NCI-H1694 (cell line): ENCODE data around the gene RSPO3.

ENCODE experiments used
- DNase-seq: peaks from one replicate; lab custom pipeline; 2025; lab: John Stamatoyannopoulos, UW

RSPO3 gene

GRCh38 chr6:127114214-127114760, 4.2 kb upstream of the RSPO3 start:
- no peak for DNase-seq

GRCh38 chr6:127115084-127115655, 3.3 kb upstream of the RSPO3 start:
- no peak for DNase-seq

DNA sequence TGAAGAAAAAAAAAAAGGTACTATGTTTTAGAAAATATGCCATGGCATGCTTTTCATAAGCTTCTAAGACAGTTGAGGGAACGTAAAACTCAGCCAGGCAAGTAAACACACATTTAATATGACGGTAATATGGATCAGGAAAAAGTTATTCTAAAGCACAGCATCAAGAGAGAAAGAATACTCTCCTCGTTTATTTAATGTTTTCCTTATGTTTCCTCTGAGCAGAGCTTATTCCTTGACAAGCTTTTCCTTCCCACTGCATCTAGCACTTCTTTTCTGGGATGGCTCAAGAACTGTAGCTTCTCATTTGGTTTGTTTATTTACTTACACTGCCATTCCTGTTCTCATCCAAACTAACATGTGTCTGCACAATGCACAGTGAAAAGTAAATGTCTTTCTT, 2.7 kb upstream of the RSPO3 start:
- no peak for DNase-seq

DNA sequence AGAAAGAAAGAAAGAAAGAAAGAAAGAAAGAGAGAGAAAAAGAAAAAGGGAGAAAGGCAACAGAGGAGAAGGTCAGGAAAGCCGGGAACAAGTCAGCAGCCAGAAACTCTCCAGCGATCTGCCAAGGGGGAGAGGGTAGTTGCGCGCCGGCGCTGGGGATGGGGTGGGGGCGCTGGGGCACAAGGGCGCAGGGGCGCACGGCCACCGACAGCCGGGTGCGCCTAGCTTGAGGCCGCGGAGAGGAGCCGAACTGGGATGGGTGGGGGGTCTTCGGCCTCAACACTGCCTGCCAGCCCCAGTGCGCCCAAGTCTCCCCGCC, 533 bp upstream of the RSPO3 start:
- no peak for DNase-seq

DNA sequence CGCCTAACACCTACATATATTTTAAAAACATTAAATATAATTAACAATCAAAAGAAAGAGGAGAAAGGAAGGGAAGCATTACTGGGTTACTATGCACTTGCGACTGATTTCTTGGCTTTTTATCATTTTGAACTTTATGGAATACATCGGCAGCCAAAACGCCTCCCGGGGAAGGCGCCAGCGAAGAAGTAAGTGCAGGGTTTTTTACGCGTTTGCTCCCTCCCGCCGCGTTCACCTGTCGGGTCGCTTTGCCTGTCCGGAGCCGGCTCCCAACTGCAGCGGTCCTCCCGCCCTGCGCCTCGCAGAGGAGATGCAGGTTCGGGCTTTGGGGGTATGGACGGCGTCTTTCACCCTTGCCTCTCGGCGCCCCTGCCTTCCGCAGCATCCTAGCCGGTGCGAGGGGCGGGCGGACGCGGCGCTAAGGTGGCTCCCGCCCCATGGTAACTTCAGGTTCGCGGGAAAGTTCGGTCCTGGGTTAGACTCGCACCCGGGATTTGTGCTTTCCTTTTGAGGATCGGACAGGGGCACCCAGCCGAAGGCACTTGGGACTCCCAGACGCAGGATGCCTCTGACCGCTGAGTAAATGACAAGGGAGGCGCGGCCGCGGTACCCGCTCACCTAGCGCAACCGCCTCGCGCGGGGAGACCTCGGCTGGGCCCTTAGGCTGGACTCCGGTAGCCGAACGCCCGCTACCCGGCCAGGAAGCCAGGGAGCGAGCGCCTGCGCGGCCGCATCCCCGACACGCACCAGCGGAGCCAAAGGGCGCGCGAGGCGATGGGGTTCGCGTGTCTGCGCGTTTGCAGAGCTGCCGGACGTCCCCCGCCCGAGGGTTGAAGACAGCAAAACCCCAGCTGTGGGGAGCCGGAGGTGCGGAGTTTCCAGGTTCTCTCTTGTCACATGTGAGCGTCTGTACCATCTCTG, 891 bp downstream of the RSPO3 start:
- DNase-seq, result no peak

GRCh38 chr6:127120023-127120786, 1.7 kb downstream of the RSPO3 start:
- no peak for DNase-seq

DNA sequence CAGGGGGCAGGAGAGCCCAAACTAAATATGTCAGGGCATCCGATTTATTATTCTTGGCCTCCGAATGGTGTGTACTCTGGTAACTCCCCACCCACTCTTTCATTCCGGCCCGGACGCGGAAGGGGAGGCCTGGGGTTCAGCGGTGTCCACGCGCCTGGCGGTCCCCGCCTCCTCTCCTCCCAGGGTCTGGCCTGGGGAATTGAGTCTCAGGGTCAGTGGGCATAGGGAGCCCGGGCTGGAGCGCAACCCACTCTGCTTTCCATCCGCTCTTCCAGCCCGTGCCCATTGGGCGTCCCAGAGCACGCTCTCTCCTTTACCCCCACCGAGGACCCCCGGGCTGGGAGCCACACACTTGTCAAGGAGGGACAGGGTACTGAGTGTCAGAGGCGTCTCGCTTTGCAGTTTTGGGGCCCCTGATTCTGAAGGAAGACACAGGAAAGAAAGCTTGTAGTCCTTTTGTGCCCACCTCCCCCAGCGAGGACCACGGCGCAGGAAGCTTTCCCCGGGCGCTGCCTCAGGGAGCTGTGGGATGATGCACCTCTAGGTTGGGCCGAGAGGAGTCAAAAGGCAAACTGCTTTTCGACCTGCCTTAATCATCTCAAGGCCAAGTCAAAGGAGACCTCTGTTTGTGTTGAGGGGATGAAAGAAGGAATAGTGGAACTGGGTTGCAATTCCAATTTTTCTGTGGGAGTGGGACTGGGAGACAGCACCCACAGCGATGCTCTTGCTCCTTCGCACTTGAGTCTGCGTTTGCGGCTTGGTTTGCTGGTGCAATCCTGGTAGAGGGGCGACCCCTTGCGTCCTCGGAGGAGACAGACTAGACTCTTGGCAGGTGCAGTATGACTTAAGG, 2.5 kb downstream of the RSPO3 start:
- peak; percentile 29 for DNase-seq

GRCh38 chr6:127121637-127121960, 3.1 kb downstream of the RSPO3 start:
- no peak for DNase-seq

GRCh38 chr6:127124172-127124571, 5.7 kb downstream of the RSPO3 start:
- no peak for DNase-seq

DNA sequence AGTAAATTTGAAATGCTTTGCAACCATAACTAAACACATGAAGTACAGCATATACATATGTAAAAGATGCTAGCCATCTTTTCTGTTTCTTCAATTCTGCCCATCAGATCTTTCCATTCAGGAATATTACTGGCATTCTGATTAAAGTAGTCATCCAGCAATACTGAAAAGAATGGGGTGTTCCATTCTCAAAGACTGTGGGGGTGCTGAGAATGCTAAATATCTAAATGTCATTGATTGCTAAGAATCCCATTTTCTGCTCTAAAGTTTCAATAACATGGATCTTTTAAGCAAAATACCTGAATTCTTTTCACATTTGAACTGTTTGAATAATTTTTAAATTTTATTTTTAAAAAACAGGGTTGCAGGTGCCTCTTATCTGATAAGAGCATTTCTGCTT, 6.2 kb downstream of the RSPO3 start:
- DNase-seq, result no peak

GRCh38 chr6:127128066-127128465, 9.6 kb downstream of the RSPO3 start:
- DNase-seq, result no peak

DNA sequence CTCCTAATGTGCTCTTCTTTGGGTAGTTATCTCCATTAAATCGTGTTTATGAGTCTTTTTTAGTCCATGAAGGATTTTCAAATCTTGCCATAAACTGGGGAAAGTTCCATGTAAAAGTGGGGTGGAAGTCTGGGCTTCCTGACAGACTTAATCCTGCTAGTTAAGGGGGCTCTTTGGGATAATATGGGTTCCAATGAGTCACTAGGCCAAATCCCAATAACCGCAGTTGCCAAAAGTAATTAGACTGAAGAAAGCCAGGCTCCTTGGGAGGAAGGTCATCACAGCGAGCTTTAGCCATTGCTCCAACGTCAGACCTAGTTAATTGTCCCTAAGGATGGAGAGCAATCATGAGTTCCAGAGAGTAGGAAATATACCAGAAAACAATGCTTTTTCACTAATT, 10.8 kb downstream of the RSPO3 start:
- no peak for DNase-seq

DNA sequence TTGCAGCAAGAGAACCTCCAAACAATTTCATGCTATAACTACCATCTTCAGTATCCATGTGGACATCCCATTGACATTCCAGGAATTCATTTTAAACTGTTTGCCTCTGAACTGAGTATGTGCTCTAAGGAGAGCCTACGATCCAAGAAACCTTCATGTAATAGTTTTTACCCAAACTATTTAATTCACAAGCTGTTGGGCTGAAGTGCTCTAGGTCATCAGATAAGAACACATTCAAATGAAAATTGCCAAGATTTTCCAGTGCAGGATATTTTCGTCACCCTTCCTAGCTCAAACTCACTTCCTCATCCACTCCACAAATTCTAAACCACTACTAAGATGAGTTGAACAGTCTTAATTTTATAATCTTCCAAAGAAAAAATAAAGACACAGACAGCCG, 12.8 kb downstream of the RSPO3 start:
- DNase-seq, result no peak

- no peak for DNase-seq
These were observed 13.4 kb downstream of the RSPO3 start for GRCh38 chr6:127131772-127132376.

DNA sequence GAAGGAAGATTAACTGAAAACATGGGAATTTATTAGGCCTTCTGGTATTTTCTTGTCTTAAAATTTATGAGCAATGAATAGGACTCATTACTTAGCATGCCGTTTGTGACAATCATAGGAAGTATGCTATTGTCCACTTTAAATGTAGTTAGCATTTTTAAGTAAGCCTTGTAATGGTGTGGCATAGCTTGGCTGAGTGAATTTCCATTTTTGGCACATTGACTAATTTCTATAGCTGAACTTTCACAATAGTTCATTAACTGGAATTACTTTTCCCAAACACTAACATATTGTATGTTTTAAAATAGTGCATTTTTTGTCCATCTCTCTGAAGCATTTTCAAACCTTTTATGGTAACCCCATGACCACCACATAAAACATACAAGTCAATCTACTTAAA, 15.7 kb downstream of the RSPO3 start:
- no peak for DNase-seq

- no peak for DNase-seq
These were observed 18.3 kb downstream of the RSPO3 start for GRCh38 chr6:127136786-127137185.

DNA sequence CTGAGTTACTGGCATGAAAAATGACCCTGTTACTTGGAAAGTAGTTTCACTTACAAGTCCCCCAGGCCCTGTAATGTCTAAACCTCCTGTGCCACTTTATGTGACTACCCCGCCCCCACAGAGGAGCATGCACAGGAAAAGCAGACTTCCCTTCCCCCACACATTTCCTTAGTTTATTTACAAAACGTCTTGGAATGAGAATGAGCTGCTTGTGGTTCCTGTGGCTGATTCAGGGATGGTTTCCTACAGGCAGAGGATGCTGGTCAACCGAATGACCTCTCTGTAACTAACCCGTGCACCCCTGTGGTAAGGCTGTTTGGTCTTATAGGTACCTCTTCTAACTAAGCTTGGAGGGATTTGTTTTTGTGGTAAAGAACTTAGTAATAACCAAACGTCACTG, 28.5 kb downstream of the RSPO3 start:
- no peak for DNase-seq

DNA sequence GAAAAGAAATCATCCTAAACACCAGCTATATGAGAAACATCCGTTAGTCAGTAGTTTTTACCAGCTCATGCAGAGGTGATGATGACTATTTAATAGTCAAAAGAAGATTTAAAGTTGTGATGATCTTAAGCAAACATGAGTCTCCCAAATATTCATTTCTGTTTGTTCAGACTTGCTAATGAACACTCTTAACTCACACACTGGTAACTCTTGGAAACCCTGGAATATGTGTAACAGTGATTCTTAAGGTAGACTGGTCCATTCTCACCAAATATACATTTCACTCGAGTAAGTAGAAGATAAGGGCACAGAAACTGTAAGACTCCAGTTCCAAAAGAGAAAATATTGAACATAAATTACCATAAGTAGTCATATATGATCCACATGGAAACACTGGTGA, 29.1 kb downstream of the RSPO3 start:
- DNase-seq, result no peak

DNA sequence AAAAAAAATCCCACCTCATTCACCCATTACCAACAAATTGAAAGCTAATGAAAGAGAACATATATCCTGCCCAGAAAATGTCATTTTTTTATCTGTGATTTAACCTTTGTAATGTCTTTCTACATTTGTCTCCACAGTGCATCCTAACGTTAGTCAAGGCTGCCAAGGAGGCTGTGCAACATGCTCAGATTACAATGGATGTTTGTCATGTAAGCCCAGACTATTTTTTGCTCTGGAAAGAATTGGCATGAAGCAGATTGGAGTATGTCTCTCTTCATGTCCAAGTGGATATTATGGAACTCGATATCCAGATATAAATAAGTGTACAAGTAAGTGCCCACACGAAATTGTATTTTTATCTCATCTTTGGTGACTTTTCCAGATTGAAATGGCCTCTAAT, 30.0 kb downstream of the RSPO3 start:
- no peak for DNase-seq

GRCh38 chr6:127154509-127154908, 36.0 kb downstream of the RSPO3 start:
- DNase-seq, result no peak

GRCh38 chr6:127160484-127160883, 42.0 kb downstream of the RSPO3 start:
- DNase-seq, result no peak

- no peak for DNase-seq
These were observed 44.4 kb downstream of the RSPO3 start for GRCh38 chr6:127162836-127163235.
